ENCODE results near the gene PROM2. TPM values are rescaled to one million over a fixed set of nuclear protein-coding genes. Genes with fewer than 3 reads are reported as not detected.
A peak's percentile ranks its signal among the peaks of the same experiment; 100 is the strongest.

The PROM2 gene
- total RNA-seq, 1 experiment from 2014 or later: 3.1 TPM

DNA sequence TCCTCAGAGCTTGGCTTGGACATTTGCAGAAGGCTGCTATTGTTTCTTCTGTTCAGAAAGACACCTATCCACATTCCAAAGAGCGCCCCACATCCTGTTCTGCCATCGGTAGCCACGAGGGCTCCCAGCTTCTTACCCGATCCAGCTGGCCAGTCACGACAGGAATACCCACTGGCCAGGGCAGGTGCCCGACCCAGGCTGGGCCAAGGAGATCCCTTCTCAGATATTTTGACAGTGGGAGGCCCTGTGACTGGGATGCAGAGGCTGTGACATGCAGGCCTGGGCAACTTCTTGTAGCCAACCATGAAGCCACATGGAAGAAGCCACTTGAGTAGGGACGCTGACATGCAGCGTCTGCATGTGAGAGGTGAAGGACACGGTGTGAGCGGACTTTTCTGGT is 57.4 kb downstream of the PROM2 start:
- no peak for DNase-seq
- Histone ChIP-seq H3K56ac (ENCODE audit: insufficient read length, low read depth, low read length) (no peak overlapping the region), H3K9me3 (ENCODE audit: control insufficient read depth, low read depth, low read length) (no peaks in the 10 kb centered on the region), H2BK12ac (ENCODE audit: insufficient read length, low read depth, low read length) (no peak overlapping the region), H4K91ac (ENCODE audit: insufficient read length, low read depth, low read length) (no peak overlapping the region), H3K79me1 (ENCODE audit: insufficient read depth, low read depth, low read length, poor library complexity, severe bottlenecking) (no peaks in the 10 kb centered on the region), H3T11ph (ENCODE audit: low read length) (no peak overlapping the region), H4K5ac (ENCODE audit: insufficient read length, low read depth, low read length) (no peak overlapping the region), H3K27ac (ENCODE audit: insufficient read length, low read depth, low read length) (no peak overlapping the region), H3K27me3 (ENCODE audit: insufficient read depth, low read length) (no peaks in the 10 kb centered on the region), H3K4me2 (ENCODE audit: insufficient read depth, insufficient read length, low read length) (no peak overlapping the region), H2BK20ac (ENCODE audit: low read depth, low read length, poor library complexity, severe bottlenecking) (no peak overlapping the region), H3K4ac (ENCODE audit: low read depth, low read length) (no peak overlapping the region), H3K23me2 (ENCODE audit: insufficient read length, low read depth, low read length, poor library complexity, severe bottlenecking) (no peaks in the 10 kb centered on the region), H2BK15ac (ENCODE audit: low read depth, low read length) (no peak overlapping the region), H3K18ac (ENCODE audit: insufficient read length, low read depth, low read length) (no peak overlapping the region), H3K4me1 (ENCODE audit: insufficient read depth, low read length) (no peaks in the 10 kb centered on the region), H3K23ac (ENCODE audit: insufficient read length, low read depth, low read length) (no peak overlapping the region), H3K9ac (ENCODE audit: extremely low read depth, insufficient read length, low read length) (no peak overlapping the region), H3K14ac (ENCODE audit: insufficient read depth, low read length) (no peak overlapping the region), H2AFZ (ENCODE audit: low read length) (no peak overlapping the region), H2BK5ac (ENCODE audit: insufficient read length, low read length) (no peak overlapping the region), H3K79me2 (ENCODE audit: insufficient read depth, low read length) (no peaks in the 10 kb centered on the region), H4K20me1 (ENCODE audit: control insufficient read depth, insufficient read depth, insufficient read length) (no peaks in the 10 kb centered on the region), H4K8ac (replicated peaks; ENCODE audit: insufficient read length, low read depth, low read length) (no peak overlapping the region), H2AK5ac (ENCODE audit: insufficient read length, low read length) (no peak overlapping the region), H2BK120ac (ENCODE audit: low read depth, low read length, poor library complexity, severe bottlenecking) (no peak overlapping the region)
- Mint-ChIP-seq H3K4me3 (no peak overlapping the region), H3K36me3 (ENCODE audit: insufficient read depth in 1 of 3, low read depth in 3 of 3) (no peaks in the 10 kb centered on the region), H3K9me3 (no peaks in the 10 kb centered on the region), H3K4me1 (peaks cover 0 to 7% of the 10 kb centered on the region in 2 experiments; a peak in 1 of 4 replicates), H3K27ac (peak overlapping the region in 1 of 3 experiments; percentile 30; a peak in 1 of 7 replicates), H3K27me3 (ENCODE audit: low read depth) (peaks cover 10% of the 10 kb centered on the region)
- TF ChIP-seq, protein P1, sequence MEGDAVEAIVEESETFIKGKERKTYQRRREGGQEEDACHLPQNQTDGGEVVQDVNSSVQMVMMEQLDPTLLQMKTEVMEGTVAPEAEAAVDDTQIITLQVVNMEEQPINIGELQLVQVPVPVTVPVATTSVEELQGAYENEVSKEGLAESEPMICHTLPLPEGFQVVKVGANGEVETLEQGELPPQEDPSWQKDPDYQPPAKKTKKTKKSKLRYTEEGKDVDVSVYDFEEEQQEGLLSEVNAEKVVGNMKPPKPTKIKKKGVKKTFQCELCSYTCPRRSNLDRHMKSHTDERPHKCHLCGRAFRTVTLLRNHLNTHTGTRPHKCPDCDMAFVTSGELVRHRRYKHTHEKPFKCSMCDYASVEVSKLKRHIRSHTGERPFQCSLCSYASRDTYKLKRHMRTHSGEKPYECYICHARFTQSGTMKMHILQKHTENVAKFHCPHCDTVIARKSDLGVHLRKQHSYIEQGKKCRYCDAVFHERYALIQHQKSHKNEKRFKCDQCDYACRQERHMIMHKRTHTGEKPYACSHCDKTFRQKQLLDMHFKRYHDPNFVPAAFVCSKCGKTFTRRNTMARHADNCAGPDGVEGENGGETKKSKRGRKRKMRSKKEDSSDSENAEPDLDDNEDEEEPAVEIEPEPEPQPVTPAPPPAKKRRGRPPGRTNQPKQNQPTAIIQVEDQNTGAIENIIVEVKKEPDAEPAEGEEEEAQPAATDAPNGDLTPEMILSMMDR (conservative IDR thresholded peaks at IDR 0.05): no peak
- no CpG with 5 or more reads among the region's 10 CpGs for WGBS (ENCODE audit: extremely low coverage, insufficient read length, low lambda C conversion rate)
